BE2C (cell line): Measurements from ENCODE around the gene FAM124B.

Experiments
- DNase-seq: peaks from one replicate; pipeline ENCODE4 v3.0.0-alpha.2; 2020
- H3K27me3 ChIP-seq: fragments of 250-450 bp; sonication (Bioruptor Pico); 2 replicates; pipeline ENCODE4 v1.5.1; 2020; ENCODE audit warnings: mild to moderate bottlenecking
- H3K36me3 ChIP-seq: fragments of 250-450 bp; sonication (Bioruptor Pico); 2 replicates; pipeline ENCODE4 v1.5.1; 2020; ENCODE audit warnings: mild to moderate bottlenecking
- H3K4me1 ChIP-seq: fragments of 250-450 bp; sonication (Bioruptor Pico); 2 replicates; pipeline ENCODE4 v1.5.1; 2020
- H3K4me3 ChIP-seq: 2 replicates; pipeline ENCODE4 v1.5.1; 2011; ENCODE audit warnings: low read depth, low read length
- H3K9me3 ChIP-seq: fragments of 250-450 bp; sonication (Bioruptor Pico); 2 replicates; pipeline ENCODE4 v1.5.1; 2020
- CTCF ChIP-seq: IDR thresholded peaks from 2 replicates; pipeline ENCODE4 v1.5.1; 2012; ENCODE audit warnings: mild to moderate bottlenecking, low read depth, low read length

FAM124B gene

GRCh38 chr2:224360801-224361251 is 41.1 kb downstream of the FAM124B start:
- Histone ChIP-seq H3K9me3 (no peaks in the 10 kb centered on the region), H3K36me3 (no peaks in the 10 kb centered on the region), H3K4me3 (no peak overlapping the region), H3K4me1 (no peaks in the 10 kb centered on the region), H3K27me3 (no peaks in the 10 kb centered on the region; the same call in 1 of the 2 replicates)
- no peak for DNase-seq
- no peak for TF ChIP-seq CTCF

GRCh38 chr2:224359569-224359968 is 42.3 kb downstream of the FAM124B start:
- Histone ChIP-seq H3K36me3 (no peaks in the 10 kb centered on the region), H3K9me3 (no peaks in the 10 kb centered on the region), H3K4me1 (no peaks in the 10 kb centered on the region), H3K4me3 (no peak overlapping the region), H3K27me3 (peaks cover 5% of the 10 kb centered on the region)
- DNase-seq = peak; percentile 68
- TF ChIP-seq CTCF = peak; percentile 68

GRCh38 chr2:224357098-224357901 is 44.6 kb downstream of the FAM124B start:
- Histone ChIP-seq H3K4me1 (no peaks in the 10 kb centered on the region), H3K9me3 (no peaks in the 10 kb centered on the region), H3K27me3 (peaks cover 5% of the 10 kb centered on the region), H3K4me3 (no peak overlapping the region), H3K36me3 (no peaks in the 10 kb centered on the region)
- DNase-seq = peak; percentile 51
- peak; percentile 76 for TF ChIP-seq CTCF

- no peak for TF ChIP-seq CTCF
- DNase-seq = no peak
- no peaks in the 10 kb centered on the region for H3K4me1 ChIP-seq
Measured at GRCh38 chr2:224354632-224355211, 47.2 kb downstream of the FAM124B start.

GRCh38 chr2:224350703-224351102 is 51.2 kb downstream of the FAM124B start:
- TF ChIP-seq CTCF = no peak
- peaks cover 5% of the 10 kb centered on the region for H3K27me3 ChIP-seq
- H3K4me3 ChIP-seq = no peak overlapping the region
- no peaks in the 10 kb centered on the region for H3K4me1 ChIP-seq
- no peaks in the 10 kb centered on the region for H3K36me3 ChIP-seq
- no peaks in the 10 kb centered on the region for H3K9me3 ChIP-seq
- no peak for DNase-seq

More at GRCh38 chr2:224354632-224355211, 47.2 kb downstream of the FAM124B start:
- no peaks in the 10 kb centered on the region for H3K9me3 ChIP-seq
- peaks cover 5% of the 10 kb centered on the region for H3K27me3 ChIP-seq
- no peak overlapping the region for H3K4me3 ChIP-seq
- H3K36me3 ChIP-seq = no peaks in the 10 kb centered on the region

GRCh38 chr2:224349396-224349795 is 52.5 kb downstream of the FAM124B start:
- DNase-seq = no peak
- no peak overlapping the region for H3K4me3 ChIP-seq
- TF ChIP-seq CTCF = no peak
- no peaks in the 10 kb centered on the region for H3K9me3 ChIP-seq
- no peaks in the 10 kb centered on the region for H3K4me1 ChIP-seq
- no peaks in the 10 kb centered on the region for H3K36me3 ChIP-seq
- no peaks in the 10 kb centered on the region; the same call in 1 of the 2 replicates for H3K27me3 ChIP-seq
